ENCODE measurements around the gene PRKN. TPM values are rescaled to one million over a fixed set of nuclear protein-coding genes. Genes with fewer than 3 reads are reported as not detected.
"Not testable (repeated sequence)": the region's sequence is repeated elsewhere in the genome, so short reads cannot be mapped to it uniquely, and the experiment has no call there.

Gene PRKN
- total RNA-seq, 4 donors from 2014 or later: 8.4 to 44.8 (median 12.6) TPM

DNA sequence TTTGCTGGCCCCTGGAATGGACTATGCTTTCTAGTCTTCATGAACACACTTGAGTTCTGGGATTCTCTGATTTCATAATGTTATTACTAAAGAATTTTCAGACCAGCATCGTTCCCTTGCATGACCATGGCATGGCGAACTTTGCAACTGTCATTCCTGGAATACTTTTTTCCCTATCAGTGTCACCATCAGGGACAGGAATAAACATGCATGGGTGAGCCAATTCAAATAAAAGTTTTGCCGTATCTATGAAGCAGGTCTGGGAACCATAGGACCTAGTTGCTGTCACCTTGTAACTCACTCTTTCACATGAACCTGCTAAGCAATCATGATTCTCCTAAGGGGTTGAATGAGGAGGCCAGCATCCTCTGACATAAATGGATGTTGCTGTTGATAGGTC, 1385.5 kb downstream of the PRKN start:
- ATAC-seq (ENCODE audit: low FRiP score): no peak
- no peak for DNase-seq (ENCODE audit: low spot score)
- TF ChIP-seq, protein P1, sequence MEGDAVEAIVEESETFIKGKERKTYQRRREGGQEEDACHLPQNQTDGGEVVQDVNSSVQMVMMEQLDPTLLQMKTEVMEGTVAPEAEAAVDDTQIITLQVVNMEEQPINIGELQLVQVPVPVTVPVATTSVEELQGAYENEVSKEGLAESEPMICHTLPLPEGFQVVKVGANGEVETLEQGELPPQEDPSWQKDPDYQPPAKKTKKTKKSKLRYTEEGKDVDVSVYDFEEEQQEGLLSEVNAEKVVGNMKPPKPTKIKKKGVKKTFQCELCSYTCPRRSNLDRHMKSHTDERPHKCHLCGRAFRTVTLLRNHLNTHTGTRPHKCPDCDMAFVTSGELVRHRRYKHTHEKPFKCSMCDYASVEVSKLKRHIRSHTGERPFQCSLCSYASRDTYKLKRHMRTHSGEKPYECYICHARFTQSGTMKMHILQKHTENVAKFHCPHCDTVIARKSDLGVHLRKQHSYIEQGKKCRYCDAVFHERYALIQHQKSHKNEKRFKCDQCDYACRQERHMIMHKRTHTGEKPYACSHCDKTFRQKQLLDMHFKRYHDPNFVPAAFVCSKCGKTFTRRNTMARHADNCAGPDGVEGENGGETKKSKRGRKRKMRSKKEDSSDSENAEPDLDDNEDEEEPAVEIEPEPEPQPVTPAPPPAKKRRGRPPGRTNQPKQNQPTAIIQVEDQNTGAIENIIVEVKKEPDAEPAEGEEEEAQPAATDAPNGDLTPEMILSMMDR (IDR thresholded peaks at IDR 0.05): no peak

DNA sequence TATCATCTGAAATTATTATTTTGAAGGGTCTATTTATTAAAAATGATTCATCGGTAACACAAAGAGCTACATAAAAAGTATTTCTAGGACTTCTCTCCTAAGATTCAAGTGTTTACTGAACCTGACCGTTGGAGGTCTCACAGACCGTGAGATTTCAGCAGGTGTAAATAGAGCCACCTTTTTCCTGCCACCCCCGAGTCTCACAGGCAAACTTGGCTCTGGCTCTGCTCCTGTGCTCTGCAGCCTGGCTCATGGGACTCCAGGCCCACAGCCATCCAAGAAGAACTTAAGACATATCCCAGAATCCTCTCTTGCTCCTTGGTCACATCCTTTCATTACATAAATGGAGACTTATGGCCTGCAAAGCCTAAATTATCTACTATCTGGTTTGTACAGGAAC, 1385.9 kb downstream of the PRKN start:
- TF ChIP-seq, protein P1 (IDR thresholded peaks at IDR 0.05): no peak
- no peak for ATAC-seq (ENCODE audit: low FRiP score)
- DNase-seq (ENCODE audit: low spot score): no peak

DNA sequence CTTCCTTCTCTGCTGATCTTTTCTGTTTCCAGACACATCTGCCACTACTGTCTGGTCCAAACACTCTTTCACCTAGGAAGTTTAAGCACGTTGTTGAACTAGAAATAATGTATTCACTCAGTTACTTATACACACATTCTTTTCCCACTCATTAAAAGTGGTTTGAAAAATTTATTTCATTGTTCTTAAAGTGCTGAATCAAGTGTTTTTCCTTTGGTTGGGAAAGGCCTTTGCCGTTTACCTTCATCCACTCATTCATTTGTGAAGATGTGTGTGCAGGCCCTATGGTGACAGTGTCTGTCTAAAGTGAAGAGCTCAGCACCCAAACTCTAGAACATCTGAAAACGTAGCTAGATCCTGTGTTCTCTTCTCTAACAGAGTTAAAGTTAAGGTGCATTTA, 1389.6 kb downstream of the PRKN start:
- no peak for DNase-seq (ENCODE audit: low spot score)
- TF ChIP-seq, protein P1 (IDR thresholded peaks at IDR 0.05): no peak
- no peak for ATAC-seq (ENCODE audit: low FRiP score)

DNA sequence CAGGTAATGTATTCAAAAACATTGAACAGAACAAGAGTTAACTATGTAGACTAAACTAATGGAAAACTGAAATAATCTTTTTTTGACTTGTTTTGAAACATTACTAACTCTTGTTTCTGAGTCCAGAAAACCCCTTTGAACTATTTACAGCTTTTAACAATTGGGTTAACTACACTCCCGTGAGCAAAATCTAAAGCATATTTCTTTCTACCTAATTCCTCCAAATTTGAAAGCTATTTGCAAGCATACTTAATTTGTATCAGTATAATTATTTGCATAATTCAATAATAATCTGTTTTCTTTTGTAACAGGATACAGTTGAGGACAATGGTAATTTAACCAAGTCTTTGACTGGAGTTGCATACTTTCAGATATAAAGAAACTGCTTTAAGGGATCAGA, 1391.1 kb downstream of the PRKN start:
- TF ChIP-seq, protein P1 (IDR thresholded peaks at IDR 0.05): no peak
- DNase-seq (ENCODE audit: low spot score) (no peak), ATAC-seq (ENCODE audit: low FRiP score) (no peak)

DNA sequence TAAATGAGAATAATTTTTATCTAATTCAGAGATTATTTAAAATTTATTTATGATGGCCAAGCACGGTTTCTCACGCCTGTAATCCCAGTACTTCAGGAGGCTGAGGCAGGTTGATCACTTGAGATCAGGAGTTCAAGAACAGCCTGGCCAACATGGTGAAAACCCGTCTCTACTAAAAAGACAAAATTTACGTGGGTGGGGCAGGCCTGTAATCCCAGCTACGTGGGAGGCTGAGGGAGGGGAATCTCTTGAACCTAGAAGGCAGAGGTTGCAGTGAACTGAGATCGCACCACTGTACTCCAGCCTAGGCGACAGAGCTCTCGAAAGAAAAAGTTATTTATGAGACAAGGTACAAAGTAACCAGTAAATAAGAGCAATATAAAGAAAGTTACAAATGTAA, 1394.2 kb downstream of the PRKN start:
- DNase-seq (ENCODE audit: low spot score) (no peak), ATAC-seq (ENCODE audit: low FRiP score) (no peak)
- TF ChIP-seq, protein P1 (IDR thresholded peaks at IDR 0.05): no peak

DNA sequence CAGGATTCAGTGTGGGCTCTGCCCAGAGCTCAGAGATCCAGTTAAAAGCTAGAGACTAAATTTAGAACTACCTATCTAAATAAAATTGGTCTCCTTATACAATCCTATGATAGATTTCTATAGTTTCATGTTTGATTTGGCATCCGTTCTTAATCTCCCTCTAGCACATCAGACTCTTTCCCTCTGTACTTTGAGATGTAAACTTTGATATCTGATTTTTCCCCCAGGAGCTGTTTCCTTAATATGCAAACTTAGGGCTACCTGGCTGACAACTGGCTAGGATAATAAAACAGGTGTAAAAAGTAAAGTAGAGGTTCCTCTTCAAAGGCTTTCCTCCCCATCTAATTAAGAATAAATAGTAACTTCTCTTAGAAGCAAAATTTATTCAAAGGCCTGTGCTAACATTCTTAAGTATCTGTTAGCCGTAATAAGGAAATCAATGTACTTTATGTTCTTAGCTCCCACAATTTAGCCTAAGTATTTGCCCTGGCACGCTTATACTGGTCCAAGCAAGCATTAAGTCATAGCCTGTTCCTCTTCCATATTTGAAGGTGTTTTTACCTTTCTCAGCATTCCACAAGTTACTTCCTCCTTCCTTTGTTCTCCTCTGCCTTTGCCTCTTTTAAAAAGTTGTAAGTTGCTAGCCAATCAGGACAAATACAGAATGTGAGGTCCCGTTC, 1396.0 kb downstream of the PRKN start:
- ATAC-seq (ENCODE audit: low FRiP score); DNase-seq (ENCODE audit: low spot score): not testable (repeated sequence)

DNA sequence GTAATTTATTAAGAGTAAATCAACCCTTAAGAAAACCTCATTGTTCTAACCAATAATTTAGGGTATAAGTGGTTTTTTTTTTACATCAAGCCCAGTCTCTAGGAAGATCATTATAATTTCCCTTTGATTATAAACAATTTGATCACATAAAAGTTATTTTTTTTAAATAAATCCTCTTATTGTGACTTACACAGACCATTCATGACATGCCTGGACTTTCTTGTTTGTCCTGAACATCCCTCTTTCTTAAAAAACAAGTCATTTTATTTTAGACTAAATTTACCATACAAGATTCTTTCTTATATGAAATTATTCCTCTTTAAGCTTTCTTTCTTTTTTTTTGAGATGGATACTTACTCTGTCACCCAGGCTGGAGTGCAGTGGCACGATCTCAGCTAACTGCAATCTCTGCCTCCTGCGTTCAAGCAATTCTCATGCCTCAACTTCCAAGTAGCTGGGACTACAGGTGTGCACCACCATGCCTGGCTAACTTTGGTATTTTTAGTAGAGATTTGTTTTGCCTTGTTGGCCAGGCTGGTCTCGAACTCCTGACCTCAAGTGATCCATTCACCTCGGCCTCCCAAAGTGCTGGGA, 1400.1 kb downstream of the PRKN start:
- TF ChIP-seq, protein P1 (IDR thresholded peaks at IDR 0.05): no peak
- ATAC-seq (ENCODE audit: low FRiP score): no peak

More for the DNA sequence above, 1400.1 kb downstream of the PRKN start:
- DNase-seq (ENCODE audit: low spot score): no peak

Measured in omental fat pad (tissue), 4 donors.